Neural progenitor cell (in vitro differentiated cells): Measurements from ENCODE around the gene DTNA. TPM values are rescaled to one million over a fixed set of nuclear protein-coding genes. Genes with fewer than 3 reads are reported as not detected.

ENCODE experiments used
- DNase-seq: peaks from one replicate; pipeline ENCODE4 v3.0.0-alpha.2; 2016; ENCODE audit warnings: low spot score
- H2AFZ ChIP-seq: fragments of 200-600 bp; sonication (generic); replicated peaks from 2 replicates; pipeline ENCODE4 v1.6.1; 2016; ENCODE audit warnings: antibody characterized with exemption
- H3F3A ChIP-seq: fragments of 200-600 bp; sonication (generic); 2 replicates; pipeline ENCODE4 v1.6.1; 2016; ENCODE audit warnings: antibody characterized with exemption, low read depth
- H3K27ac ChIP-seq: fragments of 200-600 bp; sonication (generic); 2 replicates; pipeline ENCODE4 v1.5.1; 2016; ENCODE audit warnings: mild to moderate bottlenecking
- H3K27me3 ChIP-seq: fragments of 200-600 bp; sonication (generic); 2 replicates; pipeline ENCODE4 v1.6.1; 2016; ENCODE audit warnings: mild to moderate bottlenecking, moderate library complexity
- H3K36me3 ChIP-seq: fragments of 200-600 bp; sonication (generic); 2 replicates; pipeline ENCODE4 v1.5.1; 2016
- H3K4me1 ChIP-seq: fragments of 200-600 bp; sonication (generic); 2 replicates; pipeline ENCODE4 v1.6.1; 2016; ENCODE audit warnings: mixed run types
- H3K4me2 ChIP-seq: fragments of 200-600 bp; sonication (generic); 2 replicates; pipeline ENCODE4 v1.6.1; 2016
- H3K4me3 ChIP-seq: fragments of 200-600 bp; sonication (generic); 2 replicates; pipeline ENCODE4 v1.5.1; 2016
- H3K79me2 ChIP-seq: fragments of 200-600 bp; sonication (generic); 2 replicates; pipeline ENCODE4 v1.6.1; 2016; ENCODE audit warnings: low read depth
- H3K9ac ChIP-seq: fragments of 200-600 bp; sonication (generic); 2 replicates; pipeline ENCODE4 v1.6.1; 2016
- H3K9me3 ChIP-seq: fragments of 200-600 bp; sonication (generic); 2 replicates; pipeline ENCODE4 v1.5.1; 2016; ENCODE audit warnings: low read depth
- H4K20me1 ChIP-seq: fragments of 200-600 bp; sonication (generic); 2 replicates; pipeline ENCODE4 v1.6.1; 2016; ENCODE audit warnings: low read depth
- H3K27ac Mint-ChIP-seq: 3 replicates; pipeline ENCODE4 v1.8.0; 2021; ENCODE audit warnings: mixed read lengths
- H3K27me3 Mint-ChIP-seq: 2 replicates; pipeline ENCODE4 v1.8.0; 2022; ENCODE audit warnings: low read depth, mild to moderate bottlenecking, inconsistent platforms, moderate library complexity, mixed read lengths; ENCODE audit not compliant: insufficient read depth
- H3K36me3 Mint-ChIP-seq: 3 replicates; pipeline ENCODE4 v1.8.0; 2021; ENCODE audit warnings: mixed read lengths
- H3K4me1 Mint-ChIP-seq: 3 replicates; pipeline ENCODE4 v1.8.0; 2021; ENCODE audit warnings: mixed read lengths
- H3K4me3 Mint-ChIP-seq: 3 replicates; pipeline ENCODE4 v1.8.0; 2021; ENCODE audit warnings: mild to moderate bottlenecking, moderate library complexity, mixed read lengths
- H3K9me3 Mint-ChIP-seq: 3 replicates; pipeline ENCODE4 v1.8.0; 2020; ENCODE audit warnings: mixed read lengths
- CTCF ChIP-seq: fragments of 200-600 bp; sonication (generic); IDR thresholded peaks from 2 replicates; pipeline ENCODE4 v1.5.1; 2017; ENCODE audit warnings: antibody characterized with exemption, mild to moderate bottlenecking
- EZH2 ChIP-seq: fragments of 200-600 bp; sonication (generic); IDR thresholded peaks from 2 replicates; pipeline ENCODE4 v1.6.1; 2017; ENCODE audit warnings: antibody characterized with exemption, mild to moderate bottlenecking, moderate library complexity
- EZH2phosphoT487 ChIP-seq: fragments of 200-600 bp; sonication (generic); IDR thresholded peaks from 2 replicates; pipeline ENCODE4 v1.6.1; 2017; ENCODE audit warnings: antibody characterized with exemption
- total RNA-seq: library from RNA; depleted of rRNA; stranded (reverse); fragments of >200 nt; gene quantifications from 2 replicates; pipeline ENCODE4 v1.2.3, GENCODE V29; 2015; ENCODE audit warnings: low replicate concordance

DTNA gene
- total RNA-seq, 1 donor from 2014 or later, result 15.0 TPM

- Histone ChIP-seq H3K27me3 (no peaks in the 10 kb centered on the region), H3K9ac (no peak overlapping the region), H4K20me1 (no peaks in the 10 kb centered on the region), H2AFZ (peak overlapping the region; percentile 46), H3F3A (peaks cover 2% of the 10 kb centered on the region), H3K36me3 (no peaks in the 10 kb centered on the region), H3K4me2 (no peak overlapping the region), H3K9me3 (no peaks in the 10 kb centered on the region), H3K4me1 (no peaks in the 10 kb centered on the region), H3K79me2 (no peaks in the 10 kb centered on the region), H3K27ac (no peak overlapping the region), H3K4me3 (no peak overlapping the region)
- TF ChIP-seq CTCF, result no peak
- Mint-ChIP-seq H3K27ac (no peak overlapping the region), H3K36me3 (no peaks in the 10 kb centered on the region), H3K4me1 (peaks cover 8% of the 10 kb centered on the region), H3K4me3 (no peak overlapping the region), H3K9me3 (peaks cover 5% of the 10 kb centered on the region), H3K27me3 (peaks cover 2% of the 10 kb centered on the region)
- no peak for DNase-seq
Observed at GRCh38 chr18:34909637-34910364, 199.7 kb downstream of the DTNA start.

- H4K20me1 ChIP-seq, result no peaks in the 10 kb centered on the region
- H3K79me2 ChIP-seq, result no peaks in the 10 kb centered on the region
- Mint-ChIP-seq H3K4me3 (no peak overlapping the region), H3K36me3 (no peaks in the 10 kb centered on the region), H3K27ac (no peak overlapping the region), H3K27me3 (peaks cover 2% of the 10 kb centered on the region), H3K4me1 (peaks cover 9% of the 10 kb centered on the region), H3K9me3 (peaks cover 5% of the 10 kb centered on the region)
- no peaks in the 10 kb centered on the region for H3K36me3 ChIP-seq
- peaks cover 9% of the 10 kb centered on the region for H3F3A ChIP-seq
- no peak overlapping the region for H3K27ac ChIP-seq
- no peaks in the 10 kb centered on the region for H3K27me3 ChIP-seq
- H3K9ac ChIP-seq, result no peak overlapping the region
- DNase-seq, result no peak
- H3K4me2 ChIP-seq, result no peak overlapping the region
- no peak overlapping the region for H3K4me3 ChIP-seq
- H3K4me1 ChIP-seq, result no peaks in the 10 kb centered on the region
- H3K9me3 ChIP-seq, result no peaks in the 10 kb centered on the region
- TF ChIP-seq CTCF (no peak), EZH2 (no peak), EZH2phosphoT487 (no peak)
- H2AFZ ChIP-seq, result no peak overlapping the region
Observed at GRCh38 chr18:34911081-34911480, 201.0 kb downstream of the DTNA start.

- H3K27ac ChIP-seq, result no peak overlapping the region
- no peaks in the 10 kb centered on the region for H3K27me3 ChIP-seq
- H3K9me3 ChIP-seq, result no peaks in the 10 kb centered on the region
- H3F3A ChIP-seq, result peaks cover 11% of the 10 kb centered on the region
- H3K4me1 ChIP-seq, result no peaks in the 10 kb centered on the region
- Mint-ChIP-seq H3K9me3 (no peaks in the 10 kb centered on the region), H3K27ac (no peak overlapping the region), H3K27me3 (peaks cover 2% of the 10 kb centered on the region), H3K36me3 (no peaks in the 10 kb centered on the region), H3K4me3 (no peak overlapping the region), H3K4me1 (peaks cover 9% of the 10 kb centered on the region)
- no peak overlapping the region for H3K9ac ChIP-seq
- TF ChIP-seq EZH2phosphoT487, result no peak
- TF ChIP-seq EZH2, result no peak
- no peak for TF ChIP-seq CTCF
- peak overlapping the region; percentile 45 for H2AFZ ChIP-seq
- DNase-seq, result no peak
- no peaks in the 10 kb centered on the region for H3K36me3 ChIP-seq
- no peaks in the 10 kb centered on the region for H3K79me2 ChIP-seq
- no peak overlapping the region for H3K4me2 ChIP-seq
- no peak overlapping the region for H3K4me3 ChIP-seq
- H4K20me1 ChIP-seq, result no peaks in the 10 kb centered on the region
Observed at GRCh38 chr18:34911661-34912384, 201.7 kb downstream of the DTNA start.
